GM06990 (cell line): ENCODE results near the gene FARSA.

Experiments
- DNase-seq: peaks from one replicate; pipeline ENCODE4 v3.0.0-alpha.2; 2011; ENCODE audit not compliant: insufficient read length; ENCODE audit errors: extremely low read depth
- H3K27me3 ChIP-seq: replicated peaks from 2 replicates; pipeline ENCODE4 v1.6.0; 2011; ENCODE audit warnings: low read length; ENCODE audit not compliant: control insufficient read depth, insufficient read depth
- H3K36me3 ChIP-seq: 2 replicates; pipeline ENCODE4 v1.5.1; 2011; ENCODE audit warnings: low read length; ENCODE audit not compliant: control insufficient read depth, insufficient read depth
- H3K4me3 ChIP-seq: replicated peaks from 2 replicates; pipeline ENCODE4 v1.5.1; 2011; ENCODE audit warnings: low read depth, mild to moderate bottlenecking, control low read depth, low read length
- TF ChIP-seq, protein P1 (sequence below): IDR thresholded peaks from 2 replicates; pipeline ENCODE4 v1.5.1; 2011; ENCODE audit warnings: low read length, control low read depth, mild to moderate bottlenecking, inconsistent platforms; ENCODE audit not compliant: insufficient read depth, poor library complexity, severe bottlenecking

The FARSA gene

DNA sequence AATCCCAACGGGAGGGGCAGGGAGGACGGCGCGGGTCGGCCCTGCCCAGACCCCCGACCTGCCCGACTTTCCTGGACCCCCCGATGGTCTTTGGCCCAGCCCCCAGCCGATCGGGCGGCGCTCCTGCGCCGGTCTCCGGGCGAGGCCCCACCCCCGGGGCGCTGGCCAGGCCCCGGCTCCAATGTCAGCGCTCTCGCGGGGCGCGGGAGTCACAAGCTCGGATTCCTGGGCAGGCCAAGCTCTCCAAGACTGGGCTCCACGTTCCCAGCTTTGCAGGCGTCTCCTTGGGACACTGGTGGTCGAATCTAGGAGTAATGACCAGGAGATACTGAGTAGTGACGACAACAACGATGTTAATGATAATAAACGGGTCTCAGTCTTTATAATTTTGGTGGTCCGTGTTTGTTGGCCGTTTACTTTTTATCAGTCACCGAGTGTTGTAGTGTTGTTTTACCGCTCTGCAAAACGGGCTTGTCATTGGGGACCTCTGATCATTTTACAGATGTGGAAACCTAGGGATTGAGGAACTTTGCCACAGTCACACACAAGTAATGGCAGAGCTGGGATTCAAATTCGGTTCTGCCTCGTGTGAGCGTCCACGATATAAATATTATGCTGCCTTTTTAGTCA is 12.7 kb upstream of the FARSA start:
- Histone ChIP-seq H3K27me3 (no peaks in the 10 kb centered on the region), H3K4me3 (peak overlapping the region; percentile 92), H3K36me3 (peaks cover 41% of the 10 kb centered on the region)
- TF ChIP-seq, protein P1, sequence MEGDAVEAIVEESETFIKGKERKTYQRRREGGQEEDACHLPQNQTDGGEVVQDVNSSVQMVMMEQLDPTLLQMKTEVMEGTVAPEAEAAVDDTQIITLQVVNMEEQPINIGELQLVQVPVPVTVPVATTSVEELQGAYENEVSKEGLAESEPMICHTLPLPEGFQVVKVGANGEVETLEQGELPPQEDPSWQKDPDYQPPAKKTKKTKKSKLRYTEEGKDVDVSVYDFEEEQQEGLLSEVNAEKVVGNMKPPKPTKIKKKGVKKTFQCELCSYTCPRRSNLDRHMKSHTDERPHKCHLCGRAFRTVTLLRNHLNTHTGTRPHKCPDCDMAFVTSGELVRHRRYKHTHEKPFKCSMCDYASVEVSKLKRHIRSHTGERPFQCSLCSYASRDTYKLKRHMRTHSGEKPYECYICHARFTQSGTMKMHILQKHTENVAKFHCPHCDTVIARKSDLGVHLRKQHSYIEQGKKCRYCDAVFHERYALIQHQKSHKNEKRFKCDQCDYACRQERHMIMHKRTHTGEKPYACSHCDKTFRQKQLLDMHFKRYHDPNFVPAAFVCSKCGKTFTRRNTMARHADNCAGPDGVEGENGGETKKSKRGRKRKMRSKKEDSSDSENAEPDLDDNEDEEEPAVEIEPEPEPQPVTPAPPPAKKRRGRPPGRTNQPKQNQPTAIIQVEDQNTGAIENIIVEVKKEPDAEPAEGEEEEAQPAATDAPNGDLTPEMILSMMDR = no peak
- DNase-seq = peak; percentile 78

DNA sequence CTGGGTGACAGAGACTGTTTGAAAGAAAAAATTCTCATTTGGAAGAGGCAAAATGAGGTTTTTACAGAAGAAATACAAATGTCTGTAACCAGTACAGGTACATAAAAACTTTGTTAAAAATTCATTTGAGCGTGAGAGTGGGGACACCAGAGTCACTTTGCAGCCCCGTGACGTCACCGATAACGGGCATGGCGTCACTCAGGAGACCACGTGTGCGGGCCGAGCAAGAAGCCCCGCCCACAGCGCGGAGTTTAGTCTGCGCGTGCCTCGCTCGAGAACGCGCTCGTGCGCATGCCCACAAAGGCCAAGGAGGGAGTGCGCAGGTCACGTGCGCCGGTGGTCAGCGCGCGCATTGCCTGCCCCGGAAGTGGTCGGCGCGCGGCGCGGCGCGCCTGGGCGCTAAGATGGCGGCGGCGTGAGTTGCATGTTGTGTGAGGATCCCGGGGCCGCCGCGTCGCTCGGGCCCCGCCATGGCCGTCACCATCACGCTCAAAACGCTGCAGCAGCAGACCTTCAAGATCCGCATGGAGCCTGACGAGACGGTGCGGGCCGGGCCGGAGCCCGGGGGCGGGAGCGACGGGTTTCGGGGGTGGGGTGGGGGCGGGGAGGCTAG is 12.1 kb upstream of the FARSA start, which contains the start of gene RAD23A:
Gene RAD23A (plus strand): TSS at position 384 of the 613 bp plus-strand sequence. CDS start 87 bp downstream, at position 471.
- Histone ChIP-seq H3K27me3 (no peaks in the 10 kb centered on the region), H3K4me3 (peak within 1 kb of the TSS; percentile 92), H3K36me3 (peaks cover 45% of the 10 kb centered on the region)
- TF ChIP-seq, protein P1 = no peak
- DNase-seq = peak; percentile 98

DNA sequence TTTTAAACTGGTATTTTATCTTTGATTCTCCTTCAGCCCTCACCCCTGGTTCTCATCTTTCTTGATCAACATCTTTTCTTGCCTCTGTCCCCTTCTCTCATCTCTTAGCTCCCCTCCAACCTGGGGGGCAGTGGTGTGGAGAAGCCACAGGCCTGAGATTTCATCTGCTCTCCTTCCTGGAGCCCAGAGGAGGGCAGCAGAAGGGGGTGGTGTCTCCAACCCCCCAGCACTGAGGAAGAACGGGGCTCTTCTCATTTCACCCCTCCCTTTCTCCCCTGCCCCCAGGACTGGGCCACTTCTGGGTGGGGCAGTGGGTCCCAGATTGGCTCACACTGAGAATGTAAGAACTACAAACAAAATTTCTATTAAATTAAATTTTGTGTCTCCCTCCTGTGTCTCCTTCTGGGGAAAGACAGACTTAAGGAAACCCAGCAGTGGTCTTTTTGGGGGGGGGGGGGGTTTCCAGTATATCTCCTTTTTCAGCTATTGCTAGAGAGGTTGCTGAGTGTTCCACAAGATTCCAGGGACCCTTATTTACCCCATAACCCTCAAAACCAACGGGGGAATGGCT is 10.7 kb upstream of the FARSA start:
- TF ChIP-seq, protein P1 = no peak
- peaks cover 50% of the 10 kb centered on the region for H3K36me3 ChIP-seq
- no peak for DNase-seq
- peak overlapping the region; percentile 33 for H3K4me3 ChIP-seq
- no peaks in the 10 kb centered on the region for H3K27me3 ChIP-seq

DNA sequence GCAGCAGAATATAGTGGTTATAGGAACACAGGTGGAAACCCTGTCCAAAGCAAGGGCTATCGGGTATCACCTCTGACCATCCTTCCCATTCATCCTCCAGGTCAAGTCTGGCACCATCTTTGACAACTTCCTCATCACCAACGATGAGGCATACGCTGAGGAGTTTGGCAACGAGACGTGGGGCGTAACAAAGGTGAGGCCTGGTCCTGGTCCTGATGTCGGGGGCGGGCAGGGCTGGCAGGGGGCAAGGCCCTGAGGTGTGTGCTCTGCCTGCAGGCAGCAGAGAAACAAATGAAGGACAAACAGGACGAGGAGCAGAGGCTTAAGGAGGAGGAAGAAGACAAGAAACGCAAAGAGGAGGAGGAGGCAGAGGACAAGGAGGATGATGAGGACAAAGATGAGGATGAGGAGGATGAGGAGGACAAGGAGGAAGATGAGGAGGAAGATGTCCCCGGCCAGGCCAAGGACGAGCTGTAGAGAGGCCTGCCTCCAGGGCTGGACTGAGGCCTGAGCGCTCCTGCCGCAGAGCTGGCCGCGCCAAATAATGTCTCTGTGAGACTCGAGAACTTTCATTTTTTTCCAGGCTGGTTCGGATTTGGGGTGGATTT is 10.0 kb upstream of the FARSA start:
- TF ChIP-seq, protein P1 = no peak
- DNase-seq = no peak
- Histone ChIP-seq H3K27me3 (no peaks in the 10 kb centered on the region), H3K4me3 (peak overlapping the region; percentile 45), H3K36me3 (peaks cover 45% of the 10 kb centered on the region)

DNA sequence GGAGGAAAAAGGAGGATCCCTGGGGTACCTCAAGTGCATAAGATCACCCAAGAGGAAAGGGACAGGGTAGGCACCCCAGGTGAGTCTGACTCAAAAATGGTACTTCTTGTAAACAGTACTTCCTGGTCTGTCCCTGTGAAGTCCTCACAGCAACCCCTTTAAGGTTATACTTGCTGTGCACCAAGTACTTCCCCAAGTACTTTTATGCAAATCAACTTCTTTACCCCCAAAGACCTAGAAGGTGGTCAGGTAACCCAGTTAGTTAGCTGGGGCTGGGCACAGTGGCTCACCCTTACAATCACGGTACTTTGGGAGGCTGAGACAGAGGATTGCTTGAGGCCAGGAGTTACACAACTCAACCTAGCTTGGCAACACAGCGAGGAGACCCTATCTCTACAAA is 7.4 kb upstream of the FARSA start:
- Histone ChIP-seq H3K4me3 (peak overlapping the region; percentile 99), H3K36me3 (peaks cover 34% of the 10 kb centered on the region), H3K27me3 (no peaks in the 10 kb centered on the region)
- TF ChIP-seq, protein P1 = no peak
- DNase-seq = no peak
